Measurements from ENCODE around the gene RILPL1.
"Not testable (repeated sequence)": the region's sequence is repeated elsewhere in the genome, so short reads cannot be mapped to it uniquely, and the experiment has no call there.

Gene RILPL1

GRCh38 chr12:123529686-123530085 is 3.8 kb downstream of the RILPL1 start:
- DNase-seq = no peak

DNA sequence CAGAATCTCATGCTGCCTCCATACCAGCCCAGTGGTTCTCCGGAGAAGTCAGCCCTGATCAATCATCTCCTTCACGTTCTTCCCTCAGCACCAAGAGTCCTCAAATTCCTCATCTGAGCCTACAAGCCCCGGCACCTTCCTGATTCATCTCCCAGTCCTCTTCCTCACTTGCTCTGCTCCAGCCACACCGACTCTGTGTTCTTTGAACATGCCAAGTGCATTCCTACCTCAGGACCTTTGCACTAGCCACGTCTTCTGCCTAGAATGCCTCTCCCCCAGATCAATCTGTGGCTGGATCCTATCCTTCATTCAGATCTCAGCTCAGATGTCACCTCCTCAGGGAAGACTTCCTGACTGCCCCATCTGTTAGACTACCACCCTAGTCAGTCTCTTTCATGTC is 4.7 kb downstream of the RILPL1 start:
- DNase-seq = no peak

DNA sequence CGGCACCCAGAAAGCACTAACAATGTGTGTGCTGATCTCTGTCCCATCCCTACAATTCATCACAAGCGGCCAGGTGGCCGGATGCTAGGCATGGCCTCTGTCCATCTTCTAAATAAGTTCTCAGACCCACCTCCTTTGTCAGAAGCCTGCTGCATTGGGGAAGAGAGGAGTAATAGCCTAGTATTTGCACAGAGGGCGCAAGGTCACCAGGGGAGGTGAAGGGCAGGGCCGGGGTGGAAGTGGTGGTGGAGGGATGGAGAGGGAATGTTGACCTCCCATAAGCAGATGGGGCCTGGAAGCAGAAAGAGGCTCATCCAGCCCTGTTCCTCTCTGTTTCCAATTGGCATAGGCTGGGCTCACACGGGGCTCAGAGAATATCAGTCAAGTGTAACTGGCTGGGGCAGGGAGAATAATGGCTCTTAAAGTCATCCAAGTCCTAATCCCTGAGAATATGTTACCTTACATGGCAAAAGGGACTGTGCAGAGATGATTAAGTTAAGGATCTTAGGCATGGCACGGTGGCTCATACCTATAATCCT is 6.9 kb downstream of the RILPL1 start:
- DNase-seq = no peak

GRCh38 chr12:123524378-123524777 is 9.1 kb downstream of the RILPL1 start:
- DNase-seq = no peak

DNA sequence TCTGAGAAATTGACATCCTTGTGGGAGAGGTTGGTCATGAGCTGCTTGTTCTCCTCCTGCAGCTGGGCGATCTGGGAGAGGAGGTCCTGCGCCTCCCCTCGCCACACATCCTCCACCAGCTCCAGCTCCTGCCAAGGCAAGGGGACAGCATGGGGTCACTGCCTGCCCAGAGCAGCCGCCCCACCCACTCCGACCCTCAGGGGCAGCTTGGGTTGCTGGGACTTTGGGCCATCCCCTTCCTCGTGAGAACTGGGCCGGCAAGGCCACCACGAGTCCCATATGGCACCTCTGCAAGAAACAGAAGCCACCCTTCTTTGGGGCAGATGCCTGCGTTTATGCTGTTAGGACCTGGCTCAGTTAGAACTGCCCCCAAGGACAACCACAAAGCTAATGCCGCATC is 10.0 kb downstream of the RILPL1 start:
- no peak for DNase-seq

DNA sequence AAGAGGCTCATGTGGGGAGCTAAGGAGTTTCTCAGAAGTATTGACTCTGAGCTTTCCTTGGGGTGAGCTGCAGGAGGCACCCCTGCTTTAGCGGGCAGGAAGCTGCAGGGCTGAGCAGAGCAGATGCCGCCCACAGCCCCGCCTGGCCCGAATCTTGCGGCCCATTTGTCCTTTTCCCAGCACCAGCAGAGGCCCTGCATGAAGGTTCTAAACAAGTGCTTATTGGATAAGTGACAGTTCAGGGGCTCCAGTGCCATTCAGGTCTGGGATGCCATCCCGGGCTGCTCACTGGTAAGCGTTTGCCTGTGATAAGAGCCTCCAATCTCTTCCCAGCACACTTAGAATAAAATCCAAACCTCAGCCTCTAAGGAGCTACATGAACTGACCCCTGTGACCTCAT is 11.4 kb downstream of the RILPL1 start:
- no peak for DNase-seq

GRCh38 chr12:123520567-123521474 is 12.7 kb downstream of the RILPL1 start:
- no peak for DNase-seq

DNA sequence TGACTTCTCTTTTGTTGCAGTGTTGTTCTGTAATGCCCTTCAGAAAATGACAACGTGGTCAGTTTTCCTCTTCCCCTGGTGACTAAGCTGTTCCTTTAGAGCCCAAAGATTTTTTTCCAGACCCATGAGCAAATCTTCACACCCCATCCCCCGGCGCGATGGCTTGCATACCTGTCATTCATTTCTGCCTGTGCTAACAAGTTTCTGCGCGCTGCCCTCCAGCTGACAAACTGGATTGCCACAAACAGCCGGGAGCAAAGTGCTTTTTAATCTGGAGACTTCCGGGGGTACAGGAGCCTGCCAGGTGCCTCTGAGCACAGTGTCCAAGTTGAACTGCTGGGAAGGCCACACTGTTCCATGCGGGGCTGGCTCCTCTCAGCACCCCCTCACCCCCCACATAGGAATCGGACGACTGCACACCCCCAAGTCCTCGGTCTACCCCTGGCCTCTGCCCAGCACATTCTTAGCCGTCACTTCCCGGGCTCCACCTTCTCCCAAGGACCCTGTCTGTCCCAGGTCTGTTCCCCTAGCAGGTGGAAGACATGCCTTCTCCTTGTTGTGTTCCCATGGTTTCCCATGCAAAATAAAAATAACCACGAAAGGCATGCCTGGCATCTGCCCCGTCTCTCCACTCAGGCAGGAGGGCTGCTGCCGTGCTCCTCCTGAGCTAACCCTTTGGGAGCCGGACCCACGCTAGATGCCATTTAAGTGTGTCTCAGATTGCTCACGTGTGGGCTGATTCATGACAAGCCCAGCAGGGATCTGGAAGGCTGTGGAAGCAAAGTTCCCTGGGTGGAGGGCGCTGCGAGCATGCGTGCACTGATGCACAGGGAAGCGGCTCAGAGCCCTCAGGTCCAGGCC is 14.1 kb downstream of the RILPL1 start:
- no peak for DNase-seq

- DNase-seq = no peak
Measured at GRCh38 chr12:123516216-123516780, 17.2 kb downstream of the RILPL1 start.

GRCh38 chr12:123514582-123515221 is 18.8 kb downstream of the RILPL1 start:
- not testable (repeated sequence) for DNase-seq

- no peak for DNase-seq
Measured at GRCh38 chr12:123513805-123514204, 19.7 kb downstream of the RILPL1 start.

GRCh38 chr12:123512838-123513665 is 20.5 kb downstream of the RILPL1 start:
- DNase-seq = no peak

GRCh38 chr12:123506843-123507236 is 26.7 kb downstream of the RILPL1 start:
- DNase-seq = no peak

- DNase-seq = no peak
Measured at GRCh38 chr12:123506059-123506842, 27.3 kb downstream of the RILPL1 start.

DNA sequence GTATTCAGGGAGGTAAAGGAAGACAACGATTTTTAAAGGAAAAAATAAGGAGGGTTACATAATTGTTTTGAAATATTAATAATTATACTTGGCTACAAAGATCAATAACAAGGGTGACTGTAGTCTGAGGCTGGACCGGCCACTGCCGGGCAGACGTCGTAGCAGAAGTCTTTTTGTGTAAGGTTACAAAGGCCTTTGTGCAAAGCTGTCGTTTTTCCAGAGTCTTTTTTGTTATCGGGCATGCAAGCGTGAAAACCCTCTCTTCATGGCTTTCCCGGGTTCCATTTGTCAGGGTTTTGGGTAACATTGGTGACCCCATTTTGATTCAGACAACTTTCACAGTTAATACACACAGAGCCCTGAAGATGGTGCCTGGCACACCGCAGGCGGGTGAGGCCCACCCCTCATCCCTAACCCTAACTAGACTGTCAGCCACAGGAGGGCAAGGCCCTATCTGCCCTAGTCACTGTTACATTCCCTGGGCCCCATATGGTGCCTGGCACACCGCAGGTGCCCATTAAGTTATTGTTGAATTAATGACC is 31.3 kb downstream of the RILPL1 start:
- DNase-seq = no peak

GRCh38 chr12:123499332-123499731 is 34.2 kb downstream of the RILPL1 start:
- DNase-seq = no peak

- DNase-seq = no peak
Measured at GRCh38 chr12:123498126-123498825, 35.2 kb downstream of the RILPL1 start.

- DNase-seq = no peak
Measured at GRCh38 chr12:123497065-123497464, 36.5 kb downstream of the RILPL1 start.

DNA sequence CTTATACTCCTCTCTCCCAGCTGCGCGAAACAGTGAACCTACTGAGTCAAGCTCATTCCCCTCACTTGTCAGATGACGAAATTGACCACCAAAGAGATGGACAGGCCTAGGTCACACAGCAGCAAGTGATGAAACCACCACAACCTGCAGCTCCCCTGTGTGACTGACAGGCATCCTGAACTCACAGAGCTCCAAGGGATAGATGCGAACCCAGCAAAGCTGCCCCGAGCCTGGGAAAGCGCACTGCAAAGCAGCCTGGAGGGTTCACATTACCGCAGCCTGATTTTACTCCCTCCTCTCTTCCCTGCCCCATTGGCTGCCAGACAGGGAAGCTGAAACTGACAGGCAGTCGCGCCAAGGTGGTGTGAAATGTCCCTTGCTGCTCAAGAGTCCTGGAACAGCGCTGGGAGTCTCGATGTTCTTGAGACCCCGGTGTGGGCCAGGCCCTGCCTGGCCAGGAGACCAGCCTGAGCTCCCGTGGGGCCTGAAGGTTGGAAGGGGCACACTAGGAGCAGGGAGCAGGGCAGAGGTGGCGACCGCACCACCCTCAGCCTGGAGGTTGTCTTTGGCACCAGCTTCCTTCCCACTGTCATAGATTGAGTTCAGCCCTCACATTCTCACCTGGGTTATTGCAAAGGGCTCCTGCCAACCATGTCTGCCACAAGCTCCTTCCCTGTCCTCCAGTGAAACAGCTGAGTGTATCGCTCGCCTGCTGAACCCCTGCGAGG is 39.2 kb downstream of the RILPL1 start:
- no peak for DNase-seq
